WTC11 (cell line): ENCODE results near the gene ST6GALNAC3.

Source experiments
- CBFB ChIP-seq: sonication (generic); formaldehyde crosslinking; IDR thresholded peaks from 2 replicates; pipeline ENCODE4 v1.8.1; 2022; ENCODE audit warnings: mild to moderate bottlenecking, low read depth, missing genetic modification reagents
- CREB1 ChIP-seq: sonication (generic); formaldehyde crosslinking; IDR thresholded peaks from 2 replicates; pipeline ENCODE4 v1.8.0; 2023; ENCODE audit warnings: mild to moderate bottlenecking, missing genetic modification reagents
- CTCF ChIP-seq: fragments of 200-600 bp; IDR thresholded peaks from 2 replicates; pipeline ENCODE4 v1.8.0; 2022; ENCODE audit warnings: antibody characterized with exemption
- EMX1 ChIP-seq: fragments of 250-450 bp; sonication (Bioruptor Pico); IDR thresholded peaks from 2 replicates; pipeline ENCODE4 v1.8.0; 2021; ENCODE audit warnings: mild to moderate bottlenecking
- ETV6 ChIP-seq: sonication (generic); formaldehyde crosslinking; IDR thresholded peaks from 2 replicates; pipeline ENCODE4 v1.8.1; 2022; ENCODE audit warnings: mild to moderate bottlenecking, missing genetic modification reagents
- GABPB1 ChIP-seq: sonication (generic); formaldehyde crosslinking; IDR thresholded peaks from 2 replicates; pipeline ENCODE4 v1.8.1; 2023; ENCODE audit warnings: mild to moderate bottlenecking, missing genetic modification reagents
- SP1 ChIP-seq: sonication (generic); formaldehyde crosslinking; conservative IDR thresholded peaks from 2 replicates; pipeline ENCODE4 v1.8.1; 2022; ENCODE audit warnings: missing genetic modification reagents

GRCh38 chr1:76580206-76580605 is 505.7 kb downstream of the ST6GALNAC3 start:
- TF ChIP-seq ETV6 (CRISPR knock-in tag) = no peak
- TF ChIP-seq CTCF = no peak
- TF ChIP-seq GABPB1 (CRISPR knock-in tag) = no peak
- no peak for TF ChIP-seq CBFB (CRISPR knock-in tag)
- no peak for TF ChIP-seq CREB1
- TF ChIP-seq SP1 (CRISPR knock-in tag) = no peak
- TF ChIP-seq EMX1 (CRISPR knock-in tag) = no peak
